ENCODE results near the gene GRK5. TPM values are rescaled to one million over a fixed set of nuclear protein-coding genes. Genes with fewer than 3 reads are reported as not detected.

GRK5 gene
- total RNA-seq, 1 donor = 1.8 TPM

DNA sequence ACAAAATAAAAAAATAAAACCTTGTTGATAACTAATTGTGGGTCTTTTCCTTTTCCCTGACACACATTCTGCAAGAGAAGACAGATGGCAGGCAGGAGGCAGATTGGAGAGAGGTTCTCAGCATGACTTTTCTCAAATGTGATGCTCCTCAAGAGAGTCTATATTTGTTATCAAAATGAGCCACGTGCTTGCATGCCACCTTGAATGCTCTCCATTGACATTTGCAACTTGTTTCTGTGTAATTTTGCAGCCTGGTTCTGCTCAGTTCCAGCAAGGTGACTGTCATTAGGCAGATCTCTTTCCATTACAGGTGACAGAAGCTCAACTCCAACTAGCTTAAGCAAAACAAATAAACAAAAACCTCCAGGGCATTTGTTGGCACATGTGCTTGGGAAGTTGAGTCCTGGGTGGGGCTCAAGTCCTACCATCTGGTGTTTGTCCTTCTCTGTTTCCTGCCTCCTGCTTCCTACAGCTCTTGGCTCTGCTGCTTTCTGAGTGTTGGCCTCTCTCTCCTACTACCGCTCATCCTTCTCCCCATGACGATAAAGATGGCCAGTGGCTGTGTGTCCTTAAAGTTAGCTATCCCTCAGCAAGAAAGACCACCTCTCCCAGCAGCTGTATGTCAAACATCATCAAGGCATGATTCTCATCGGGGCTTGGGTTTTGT is 56.7 kb downstream of the GRK5 start:
- no peak for DNase-seq (ENCODE audit: insufficient read length, low spot score, missing footprints)
- Histone ChIP-seq H3K27me3 (ENCODE audit: insufficient read depth, low read length) (no peaks in the 10 kb centered on the region), H3K9me3 (ENCODE audit: low read depth, low read length) (no peaks in the 10 kb centered on the region), H2AFZ (ENCODE audit: low read length) (no peak overlapping the region), H3K79me2 (ENCODE audit: insufficient read depth, low read length) (no peaks in the 10 kb centered on the region), H3K4me2 (ENCODE audit: insufficient read depth, low read length) (no peak overlapping the region), H3K27ac (ENCODE audit: low read depth, low read length) (no peak overlapping the region), H3K4me3 (ENCODE audit: insufficient read depth, low read length) (no peak overlapping the region), H3K4me1 (ENCODE audit: insufficient read depth, low read length) (no peaks in the 10 kb centered on the region), H4K20me1 (ENCODE audit: insufficient read depth, low read length) (no peaks in the 10 kb centered on the region), H3K36me3 (ENCODE audit: insufficient read depth, low read length) (no peaks in the 10 kb centered on the region)
- TF ChIP-seq, protein P1, sequence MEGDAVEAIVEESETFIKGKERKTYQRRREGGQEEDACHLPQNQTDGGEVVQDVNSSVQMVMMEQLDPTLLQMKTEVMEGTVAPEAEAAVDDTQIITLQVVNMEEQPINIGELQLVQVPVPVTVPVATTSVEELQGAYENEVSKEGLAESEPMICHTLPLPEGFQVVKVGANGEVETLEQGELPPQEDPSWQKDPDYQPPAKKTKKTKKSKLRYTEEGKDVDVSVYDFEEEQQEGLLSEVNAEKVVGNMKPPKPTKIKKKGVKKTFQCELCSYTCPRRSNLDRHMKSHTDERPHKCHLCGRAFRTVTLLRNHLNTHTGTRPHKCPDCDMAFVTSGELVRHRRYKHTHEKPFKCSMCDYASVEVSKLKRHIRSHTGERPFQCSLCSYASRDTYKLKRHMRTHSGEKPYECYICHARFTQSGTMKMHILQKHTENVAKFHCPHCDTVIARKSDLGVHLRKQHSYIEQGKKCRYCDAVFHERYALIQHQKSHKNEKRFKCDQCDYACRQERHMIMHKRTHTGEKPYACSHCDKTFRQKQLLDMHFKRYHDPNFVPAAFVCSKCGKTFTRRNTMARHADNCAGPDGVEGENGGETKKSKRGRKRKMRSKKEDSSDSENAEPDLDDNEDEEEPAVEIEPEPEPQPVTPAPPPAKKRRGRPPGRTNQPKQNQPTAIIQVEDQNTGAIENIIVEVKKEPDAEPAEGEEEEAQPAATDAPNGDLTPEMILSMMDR (IDR thresholded peaks at IDR 0.05; ENCODE audit: extremely low read depth, low read depth, low read length) = no peak

DNA sequence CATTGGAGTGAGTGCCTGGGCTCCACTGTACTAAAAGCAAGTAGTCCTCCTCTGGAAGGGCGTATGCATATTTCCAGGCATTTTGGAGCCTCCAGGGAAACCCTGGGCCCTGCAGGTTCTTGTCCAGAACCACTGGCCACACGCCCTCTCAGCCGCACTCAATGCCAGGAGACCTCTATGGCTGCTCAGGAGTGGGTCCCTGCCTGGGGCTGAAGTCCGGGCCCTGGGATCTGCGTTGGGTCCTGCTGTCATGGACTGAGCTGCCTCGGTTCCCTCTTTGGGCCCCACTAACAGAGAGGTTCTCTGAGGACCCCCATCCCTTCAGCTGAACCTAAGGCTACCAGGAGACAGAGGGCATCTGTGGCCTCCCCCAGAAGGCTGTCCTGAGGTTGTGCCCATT is 58.3 kb downstream of the GRK5 start:
- no peaks in the 10 kb centered on the region for H3K79me2 ChIP-seq (ENCODE audit: insufficient read depth, low read length)
- H3K27me3 ChIP-seq (ENCODE audit: insufficient read depth, low read length) = no peaks in the 10 kb centered on the region
- DNase-seq (ENCODE audit: insufficient read length, low spot score, missing footprints) = no peak
- no peak overlapping the region for H2AFZ ChIP-seq (ENCODE audit: low read length)
- TF ChIP-seq, protein P1 (IDR thresholded peaks at IDR 0.05; ENCODE audit: extremely low read depth, low read depth, low read length) = no peak
- no peaks in the 10 kb centered on the region for H4K20me1 ChIP-seq (ENCODE audit: insufficient read depth, low read length)
- H3K36me3 ChIP-seq (ENCODE audit: insufficient read depth, low read length) = no peaks in the 10 kb centered on the region
- no peak overlapping the region for H3K4me2 ChIP-seq (ENCODE audit: insufficient read depth, low read length)
- H3K9me3 ChIP-seq (ENCODE audit: low read depth, low read length) = no peaks in the 10 kb centered on the region
- no peak overlapping the region for H3K4me3 ChIP-seq (ENCODE audit: insufficient read depth, low read length)
- no peaks in the 10 kb centered on the region for H3K4me1 ChIP-seq (ENCODE audit: insufficient read depth, low read length)
- H3K27ac ChIP-seq (ENCODE audit: low read depth, low read length) = no peak overlapping the region

DNA sequence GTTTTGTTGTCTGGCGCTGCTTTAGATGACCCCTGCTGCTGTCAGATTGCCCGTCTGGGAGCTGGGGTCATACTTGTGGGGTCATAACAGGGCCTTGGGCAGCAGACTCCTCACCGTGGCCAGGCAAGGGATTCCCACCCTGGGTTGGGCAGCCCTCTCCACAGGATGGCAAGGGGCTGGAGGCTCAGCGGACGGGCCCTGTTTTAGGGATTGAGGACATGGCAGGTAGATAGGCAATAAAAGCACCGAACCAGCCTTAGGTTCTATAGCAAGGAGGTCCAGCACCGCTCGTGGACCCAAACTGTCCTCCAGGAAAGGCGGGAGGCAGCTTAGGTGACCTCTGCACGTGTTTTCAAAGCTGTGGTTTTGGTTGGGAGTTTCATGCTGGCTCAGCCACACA is 60.0 kb downstream of the GRK5 start:
- peaks cover 4% of the 10 kb centered on the region for H4K20me1 ChIP-seq (ENCODE audit: insufficient read depth, low read length)
- DNase-seq (ENCODE audit: insufficient read length, low spot score, missing footprints) = no peak
- H3K9me3 ChIP-seq (ENCODE audit: low read depth, low read length) = no peaks in the 10 kb centered on the region
- H3K79me2 ChIP-seq (ENCODE audit: insufficient read depth, low read length) = no peaks in the 10 kb centered on the region
- no peaks in the 10 kb centered on the region for H3K36me3 ChIP-seq (ENCODE audit: insufficient read depth, low read length)
- H3K27ac ChIP-seq (ENCODE audit: low read depth, low read length) = no peak overlapping the region
- TF ChIP-seq, protein P1 (IDR thresholded peaks at IDR 0.05; ENCODE audit: extremely low read depth, low read depth, low read length) = no peak
- no peak overlapping the region for H2AFZ ChIP-seq (ENCODE audit: low read length)
- peaks cover 11% of the 10 kb centered on the region for H3K4me1 ChIP-seq (ENCODE audit: insufficient read depth, low read length)
- no peaks in the 10 kb centered on the region for H3K27me3 ChIP-seq (ENCODE audit: insufficient read depth, low read length)
- H3K4me3 ChIP-seq (ENCODE audit: insufficient read depth, low read length) = no peak overlapping the region
- H3K4me2 ChIP-seq (ENCODE audit: insufficient read depth, low read length) = no peak overlapping the region

DNA sequence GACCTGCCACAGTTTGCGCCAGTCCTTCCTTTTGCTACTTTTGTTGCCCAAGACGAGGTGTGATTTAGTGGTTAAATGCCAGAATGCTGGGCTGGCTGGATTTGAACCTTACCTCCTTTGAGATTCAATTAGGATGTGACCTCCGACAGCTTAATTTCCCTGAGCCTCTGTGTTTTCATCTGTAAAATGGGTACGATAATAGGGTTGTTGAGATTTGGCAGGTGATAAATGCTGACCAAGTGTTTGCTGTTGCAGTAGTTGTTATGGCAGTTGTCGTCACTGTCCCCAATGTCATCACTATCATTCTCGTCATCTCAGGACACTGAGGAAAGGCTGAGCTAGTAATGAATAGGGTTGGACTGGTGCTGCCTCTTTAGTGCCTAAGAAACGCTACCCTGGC is 61.1 kb downstream of the GRK5 start:
- no peak for DNase-seq (ENCODE audit: insufficient read length, low spot score, missing footprints)
- no peaks in the 10 kb centered on the region for H3K79me2 ChIP-seq (ENCODE audit: insufficient read depth, low read length)
- peaks cover 4% of the 10 kb centered on the region for H4K20me1 ChIP-seq (ENCODE audit: insufficient read depth, low read length)
- no peak overlapping the region for H2AFZ ChIP-seq (ENCODE audit: low read length)
- H3K4me2 ChIP-seq (ENCODE audit: insufficient read depth, low read length) = no peak overlapping the region
- TF ChIP-seq, protein P1 (IDR thresholded peaks at IDR 0.05; ENCODE audit: extremely low read depth, low read depth, low read length) = no peak
- peaks cover 11% of the 10 kb centered on the region for H3K4me1 ChIP-seq (ENCODE audit: insufficient read depth, low read length)
- no peak overlapping the region for H3K27ac ChIP-seq (ENCODE audit: low read depth, low read length)
- no peaks in the 10 kb centered on the region for H3K9me3 ChIP-seq (ENCODE audit: low read depth, low read length)
- no peak overlapping the region for H3K4me3 ChIP-seq (ENCODE audit: insufficient read depth, low read length)
- no peaks in the 10 kb centered on the region for H3K36me3 ChIP-seq (ENCODE audit: insufficient read depth, low read length)
- H3K27me3 ChIP-seq (ENCODE audit: insufficient read depth, low read length) = no peaks in the 10 kb centered on the region
